Psoas muscle (tissue), 8 donors: Measurements from ENCODE around the gene TTLL9. TPM values are rescaled to one million over a fixed set of nuclear protein-coding genes. Genes with fewer than 3 reads are reported as not detected.
A peak's percentile ranks its signal among the peaks of the same experiment; 100 is the strongest.

Source experiments
- ATAC-seq, 4 donors: fragments of 200-7000 bp; cut with Tn5 transposase; one replicate each; pipeline ENCODE4 v1.9.1; 2020; ENCODE audit warnings: moderate library complexity in 3 of 4, mild to moderate bottlenecking in 2 of 4
- DNase-seq, 2 donors: peaks; one replicate each; pipeline ENCODE4 v3.0.0-alpha.2; 2020
- H3K27ac ChIP-seq: fragments of 200-600 bp; one replicate; pipeline ENCODE4 v1.8.0; 2022
- H3K27me3 ChIP-seq, 3 donors: fragments of 200-600 bp in 1 of 3; one replicate each; pipeline versions ENCODE4 v1.6.1 to v1.8.0; 2013 to 2022; ENCODE audit warnings: low read length in 2 of 3, mild to moderate bottlenecking in 2 of 3, moderate library complexity in 1 of 3; ENCODE audit not compliant: insufficient read depth in 3 of 3
- H3K36me3 ChIP-seq, 2 donors: fragments of 200-600 bp in 1 of 2; one replicate each; pipeline versions ENCODE4 v1.6.1 to v1.8.0; 2013 to 2022; ENCODE audit warnings: low read depth in 1 of 2, mild to moderate bottlenecking in 1 of 2, moderate library complexity in 1 of 2; ENCODE audit not compliant: insufficient read depth in 1 of 2
- H3K4me1 ChIP-seq: fragments of 200-600 bp; one replicate; pipeline ENCODE4 v1.8.0; 2022
- H3K4me3 ChIP-seq: fragments of 200-600 bp; one replicate; pipeline ENCODE4 v1.8.0; 2022; ENCODE audit warnings: mild to moderate bottlenecking
- H3K9me3 ChIP-seq: fragments of 200-600 bp; one replicate; pipeline ENCODE4 v1.8.0; 2022
- WGBS, 3 donors: extraction: QIAGEN DNeasy Blood & Tissue Kit; methylation state at CpG; one replicate each; pipeline versions ENCODE4 v1.1.6 to v1.1.7; 2013; 5-methylcytosine and 5-hydroxymethylcytosine counted together
- intact Hi-C, 2 donors: fragments of 100-400 bp; cut with DNase I; formaldehyde crosslinking; loops; one replicate each; pipeline versions ENCODE4 v1.11.0 to v1.14.2; 2022
- polyA plus RNA-seq, 3 donors: library from polyadenylated mRNA; stranded (reverse); fragments of 200-250 nt; gene quantifications; one replicate each; pipeline ENCODE4 v1.2.3, GENCODE V29; 2013
- total RNA-seq, 4 donors: library from RNA; stranded (reverse); fragmentation: NEBNext Ultra II Directional in 2 of 4; extraction: Animal tissue kit (Norgen Biotek cat#: 25700) in 2 of 4; gene quantifications; one replicate each; pipeline versions ENCODE4 v1.2.1 to v1.2.4, GENCODE V29; 2021 to 2023
- TF ChIP-seq, protein P1 (sequence below): fragments of 200-600 bp; IDR thresholded peaks from one replicate; pipeline ENCODE4 v1.8.0; 2022; ENCODE audit warnings: antibody characterized with exemption
- donor health status: healthy with polysubstance abuse.
- donor health status: DM: no; HTN: no; CAD: no; lungs with moderate emphysema.
- donor health status: Bipolar disorder and iron deficiency.
- donor health status: healthy.
- donor health status: DM: yes; HTN: yes; CAD: no.
- donor health status: DM: no; HTN: no; CAD: no.
- donor health status: DM: no; HTN: no; CAD: no.
- donor health status: DM: yes; HTN: yes; CAD: no.

TTLL9 gene
- total and polyA plus RNA-seq, 7 donors, result 0.01 TPM; not detected in 6

DNA sequence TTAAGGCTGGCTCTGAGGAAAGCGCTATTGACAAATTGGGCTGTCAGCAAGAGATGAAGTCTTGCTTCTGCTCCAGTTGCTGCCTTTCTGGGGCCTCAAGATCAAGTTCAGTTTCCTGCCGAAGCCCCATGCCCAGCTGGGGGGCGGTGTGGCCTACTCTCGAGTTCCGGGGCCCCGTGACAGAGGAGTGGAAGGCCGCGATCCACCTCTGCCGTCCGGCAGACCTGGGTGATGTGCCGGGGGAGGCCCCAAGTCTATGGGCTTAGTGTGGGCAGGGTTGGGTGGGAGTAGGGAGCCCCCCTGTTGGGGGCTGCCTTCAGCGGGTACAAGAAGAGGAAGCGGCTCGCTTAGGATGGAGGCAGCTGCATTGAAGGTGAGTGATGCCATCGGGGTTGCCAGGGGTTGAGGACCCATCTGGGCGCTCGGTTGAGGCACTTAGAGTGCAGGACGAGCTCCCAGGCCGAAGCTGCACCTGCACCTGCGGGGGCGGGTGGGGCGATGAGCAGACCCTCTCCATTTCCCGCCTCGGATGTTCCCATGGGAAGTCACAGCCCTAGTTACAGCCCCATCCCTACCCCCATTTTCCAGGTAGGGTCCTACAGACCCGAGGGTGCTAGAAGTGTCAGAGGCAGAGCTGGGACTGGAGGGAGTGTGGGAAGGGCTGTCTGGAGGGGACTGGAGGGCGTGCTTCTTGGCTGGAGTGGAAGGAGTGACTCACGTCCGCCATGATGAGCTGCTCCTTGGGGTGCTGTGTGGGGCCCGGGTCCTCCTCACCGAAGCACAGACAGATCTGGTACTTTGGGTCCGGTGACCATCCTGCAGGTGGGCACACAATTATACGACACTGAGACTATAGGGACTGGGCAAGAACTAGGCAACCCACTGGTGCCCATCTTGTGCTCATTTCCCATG lies 22.1 kb upstream of the TTLL9 start:
- peaks cover 3% of the 10 kb centered on the region for H3K4me1 ChIP-seq
- H3K36me3 ChIP-seq, result no peaks in the 10 kb centered on the region
- intact Hi-C loops, result no loop called here
- WGBS, 3 donors, result 84 to 92% (median 87%) methylated on average over 27 to 32 of the region's 32 CpGs
- no peak overlapping the region for H3K4me3 ChIP-seq
- no peak overlapping the region for H3K27ac ChIP-seq
- no peaks in the 10 kb centered on the region for H3K9me3 ChIP-seq
- ATAC-seq (no peak), DNase-seq (no peak)
- TF ChIP-seq, protein P1, sequence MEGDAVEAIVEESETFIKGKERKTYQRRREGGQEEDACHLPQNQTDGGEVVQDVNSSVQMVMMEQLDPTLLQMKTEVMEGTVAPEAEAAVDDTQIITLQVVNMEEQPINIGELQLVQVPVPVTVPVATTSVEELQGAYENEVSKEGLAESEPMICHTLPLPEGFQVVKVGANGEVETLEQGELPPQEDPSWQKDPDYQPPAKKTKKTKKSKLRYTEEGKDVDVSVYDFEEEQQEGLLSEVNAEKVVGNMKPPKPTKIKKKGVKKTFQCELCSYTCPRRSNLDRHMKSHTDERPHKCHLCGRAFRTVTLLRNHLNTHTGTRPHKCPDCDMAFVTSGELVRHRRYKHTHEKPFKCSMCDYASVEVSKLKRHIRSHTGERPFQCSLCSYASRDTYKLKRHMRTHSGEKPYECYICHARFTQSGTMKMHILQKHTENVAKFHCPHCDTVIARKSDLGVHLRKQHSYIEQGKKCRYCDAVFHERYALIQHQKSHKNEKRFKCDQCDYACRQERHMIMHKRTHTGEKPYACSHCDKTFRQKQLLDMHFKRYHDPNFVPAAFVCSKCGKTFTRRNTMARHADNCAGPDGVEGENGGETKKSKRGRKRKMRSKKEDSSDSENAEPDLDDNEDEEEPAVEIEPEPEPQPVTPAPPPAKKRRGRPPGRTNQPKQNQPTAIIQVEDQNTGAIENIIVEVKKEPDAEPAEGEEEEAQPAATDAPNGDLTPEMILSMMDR, result no peak
- peaks cover 0 to 27% (median 5%) of the 10 kb centered on the region in 3 donors for H3K27me3 ChIP-seq

DNA sequence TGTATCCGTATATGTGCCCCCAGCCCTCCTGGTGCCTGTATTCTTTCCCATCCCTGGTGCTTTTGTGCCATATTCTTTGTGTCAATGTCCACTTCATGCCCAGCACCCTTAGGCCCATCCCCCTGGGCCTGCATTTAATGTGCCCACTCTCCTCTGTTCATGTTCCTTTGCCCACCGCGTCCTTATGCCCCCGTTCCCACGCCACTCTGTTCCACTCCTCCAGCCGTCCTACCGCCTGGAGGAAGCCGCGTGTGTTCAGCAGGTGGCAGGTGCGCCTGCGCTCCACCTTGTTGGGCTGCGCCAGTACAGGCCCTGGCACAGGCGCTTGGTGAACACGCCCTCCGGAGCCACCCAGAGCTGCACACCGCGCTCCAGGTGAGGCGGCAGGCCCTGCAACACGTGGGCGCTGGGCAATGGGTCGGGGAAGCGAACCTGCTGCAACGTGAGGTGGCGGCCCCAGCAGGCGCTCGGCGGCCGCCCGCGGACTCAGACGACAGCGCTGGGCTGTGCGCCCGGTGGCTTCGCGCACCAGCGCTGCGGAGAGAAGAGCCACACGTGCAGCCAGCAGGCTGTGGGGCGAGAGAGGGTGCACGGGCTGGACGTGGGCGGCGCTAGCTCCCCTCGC lies 21.0 kb upstream of the TTLL9 start:
- Histone ChIP-seq H3K9me3 (no peaks in the 10 kb centered on the region), H3K36me3 (no peaks in the 10 kb centered on the region), H3K4me1 (peaks cover 3% of the 10 kb centered on the region), H3K27ac (no peak overlapping the region), H3K27me3 (peaks cover 0 to 27% (median 5%) of the 10 kb centered on the region in 3 donors), H3K4me3 (no peak overlapping the region)
- DNase-seq, result no peak
- intact Hi-C loops, result no loop called here
- TF ChIP-seq, protein P1, result no peak
- 24 to 26% (median 26%) methylated on average over 45 of the region's 45 CpGs for WGBS, 3 donors
- ATAC-seq, result no peak

GRCh38 chr20:31851240-31851955 lies 19.0 kb upstream of the TTLL9 start:
- Histone ChIP-seq H3K4me1 (peaks cover 3% of the 10 kb centered on the region), H3K27ac (no peak overlapping the region), H3K9me3 (no peaks in the 10 kb centered on the region), H3K27me3 (peaks cover 0 to 30% (median 5%) of the 10 kb centered on the region in 3 donors), H3K36me3 (no peaks in the 10 kb centered on the region), H3K4me3 (no peak overlapping the region)
- DNase-seq, result peak in 1 of 2 donors; percentile 17
- intact Hi-C loops, result loop anchor here (5.0 kb wide), 3 partner anchors 101 to 801 kb away; partner anchors contain the start of gene PDRG1 (in 1 of the 2)
- WGBS, 3 donors, result 66 to 78% (median 73%) methylated on average over 11 of the region's 11 CpGs
- no peak for ATAC-seq
- TF ChIP-seq, protein P1, result no peak

DNA sequence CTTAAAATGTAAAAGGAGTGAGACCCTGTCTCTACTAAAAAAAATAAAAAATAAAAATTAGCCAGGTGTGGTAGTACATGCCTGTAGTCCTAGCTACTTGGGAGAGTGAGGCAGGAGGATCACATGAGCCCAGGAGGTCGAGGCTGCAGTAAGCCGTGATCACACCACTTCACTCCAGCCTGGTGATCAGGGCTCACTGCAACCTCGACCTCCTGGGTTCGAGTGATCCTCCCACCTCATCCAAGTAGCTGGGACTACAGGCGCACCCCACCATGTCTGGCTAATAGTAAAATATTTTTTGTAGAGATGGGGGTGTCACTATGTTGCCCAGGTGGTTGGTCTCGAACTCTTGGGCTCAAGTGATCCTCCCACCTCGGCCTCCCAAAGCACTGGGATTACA lies 17.0 kb upstream of the TTLL9 start:
- Histone ChIP-seq H3K9me3 (no peaks in the 10 kb centered on the region), H3K27me3 (peaks cover 0 to 44% (median 9%) of the 10 kb centered on the region in 3 donors), H3K36me3 (no peaks in the 10 kb centered on the region), H3K4me1 (peaks cover 3% of the 10 kb centered on the region), H3K4me3 (no peak overlapping the region), H3K27ac (no peak overlapping the region)
- WGBS, 3 donors, result 82 to 85% (median 83%) methylated on average over 7 of the region's 7 CpGs
- ATAC-seq (no peak), DNase-seq (peak in 1 of 2 donors; percentile 6)
- intact Hi-C loops, result loop anchor here (2.0 to 5.0 kb wide), 4 partner anchors 99 to 799 kb away; partner anchors contain the start of gene PDRG1 (in 2 of the 2)
- TF ChIP-seq, protein P1, result no peak
